ENCODE data around the gene MAGI1. TPM values are rescaled to one million over a fixed set of nuclear protein-coding genes. Genes with fewer than 3 reads are reported as not detected.

The MAGI1 gene
- total RNA-seq, 1 donor from 2014 or later, result 49.8 TPM

- Mint-ChIP-seq H3K27ac (ENCODE audit: unreplicated experiment) (no peak overlapping the region), H3K27me3 (ENCODE audit: low read depth) (no peaks in the 10 kb centered on the region), H3K9me3 (no peaks in the 10 kb centered on the region), H3K4me1 (no peaks in the 10 kb centered on the region), H3K4me3 (no peak overlapping the region), H3K36me3 (ENCODE audit: low read depth) (no peaks in the 10 kb centered on the region)
- no peak for DNase-seq (ENCODE audit: low read depth, low spot score)
- no peak for TF ChIP-seq CTCF (conservative IDR thresholded peaks at IDR 0.05)
Observed at GRCh38 chr3:66010739-66011655, 27.7 kb downstream of the MAGI1 start.

GRCh38 chr3:66010348-66010738 is 28.4 kb downstream of the MAGI1 start:
- TF ChIP-seq CTCF (conservative IDR thresholded peaks at IDR 0.05), result no peak
- Mint-ChIP-seq H3K36me3 (ENCODE audit: low read depth) (no peaks in the 10 kb centered on the region), H3K27ac (ENCODE audit: unreplicated experiment) (no peak overlapping the region), H3K4me3 (no peak overlapping the region), H3K27me3 (ENCODE audit: low read depth) (no peaks in the 10 kb centered on the region), H3K4me1 (no peaks in the 10 kb centered on the region), H3K9me3 (no peaks in the 10 kb centered on the region)
- DNase-seq (ENCODE audit: low read depth, low spot score), result no peak

GRCh38 chr3:66004244-66004643 is 34.5 kb downstream of the MAGI1 start:
- H3K27me3 Mint-ChIP-seq (ENCODE audit: low read depth), result no peaks in the 10 kb centered on the region
- H3K27ac Mint-ChIP-seq (ENCODE audit: unreplicated experiment), result no peak overlapping the region
- H3K9me3 Mint-ChIP-seq, result no peaks in the 10 kb centered on the region
- no peak overlapping the region for H3K4me3 Mint-ChIP-seq
- no peaks in the 10 kb centered on the region for H3K36me3 Mint-ChIP-seq (ENCODE audit: low read depth)
- H3K4me1 Mint-ChIP-seq, result no peaks in the 10 kb centered on the region
- TF ChIP-seq CTCF (conservative IDR thresholded peaks at IDR 0.05), result no peak
- DNase-seq (ENCODE audit: low read depth, low spot score), result no peak

GRCh38 chr3:66001626-66002025 is 37.1 kb downstream of the MAGI1 start:
- DNase-seq (ENCODE audit: low read depth, low spot score), result no peak
- Mint-ChIP-seq H3K9me3 (no peaks in the 10 kb centered on the region), H3K27me3 (ENCODE audit: low read depth) (no peaks in the 10 kb centered on the region), H3K36me3 (ENCODE audit: low read depth) (no peaks in the 10 kb centered on the region), H3K4me3 (no peak overlapping the region), H3K27ac (ENCODE audit: unreplicated experiment) (no peak overlapping the region), H3K4me1 (no peaks in the 10 kb centered on the region)
- TF ChIP-seq CTCF (conservative IDR thresholded peaks at IDR 0.05), result no peak

- no peak for DNase-seq (ENCODE audit: low read depth, low spot score)
- no peaks in the 10 kb centered on the region for H3K4me1 Mint-ChIP-seq
- TF ChIP-seq CTCF (conservative IDR thresholded peaks at IDR 0.05), result no peak
- H3K36me3 Mint-ChIP-seq (ENCODE audit: low read depth), result no peaks in the 10 kb centered on the region
- no peaks in the 10 kb centered on the region for H3K9me3 Mint-ChIP-seq
- no peak overlapping the region for H3K27ac Mint-ChIP-seq (ENCODE audit: unreplicated experiment)
- no peaks in the 10 kb centered on the region for H3K27me3 Mint-ChIP-seq (ENCODE audit: low read depth)
- H3K4me3 Mint-ChIP-seq, result no peak overlapping the region
Observed at GRCh38 chr3:66000506-66000905, 38.2 kb downstream of the MAGI1 start.

All from neural crest cell (in vitro differentiated cells).